ENCODE data around the gene PPP1R14D. TPM values are rescaled to one million over a fixed set of nuclear protein-coding genes. Genes with fewer than 3 reads are reported as not detected.

The PPP1R14D gene
- total RNA-seq, 1 experiment from 2014 or later = not detected

GRCh38 chr15:40847223-40847961 is 18.9 kb upstream of the PPP1R14D start:
- peak; percentile 80 for DNase-seq
- Histone ChIP-seq H3K27ac (ENCODE audit: insufficient read length, low read depth, low read length) (no peak overlapping the region), H3K27me3 (ENCODE audit: insufficient read depth, low read length) (no peaks in the 10 kb centered on the region), H3K79me1 (ENCODE audit: insufficient read depth, low read depth, low read length, poor library complexity, severe bottlenecking) (peaks cover 5% of the 10 kb centered on the region), H3K9me3 (ENCODE audit: control insufficient read depth, low read depth, low read length) (no peaks in the 10 kb centered on the region), H3K79me2 (ENCODE audit: insufficient read depth, low read length) (peaks cover 8% of the 10 kb centered on the region; the same call in 1 of the 2 replicates), H4K5ac (ENCODE audit: insufficient read length, low read depth, low read length) (no peak overlapping the region), H4K91ac (ENCODE audit: insufficient read length, low read depth, low read length) (no peak overlapping the region), H3K9ac (ENCODE audit: extremely low read depth, insufficient read length, low read length) (no peak overlapping the region), H2BK12ac (ENCODE audit: insufficient read length, low read depth, low read length) (no peak overlapping the region), H2BK15ac (ENCODE audit: low read depth, low read length) (no peak overlapping the region), H3K23me2 (ENCODE audit: insufficient read length, low read depth, low read length, poor library complexity, severe bottlenecking) (peaks cover 11% of the 10 kb centered on the region), H3K18ac (ENCODE audit: insufficient read length, low read depth, low read length) (no peak overlapping the region), H3K14ac (ENCODE audit: insufficient read depth, low read length) (no peak overlapping the region), H2BK5ac (ENCODE audit: insufficient read length, low read length) (no peak overlapping the region), H2BK120ac (ENCODE audit: low read depth, low read length, poor library complexity, severe bottlenecking) (no peak overlapping the region), H2BK20ac (ENCODE audit: low read depth, low read length, poor library complexity, severe bottlenecking) (no peak overlapping the region), H3K56ac (ENCODE audit: insufficient read length, low read depth, low read length) (no peak overlapping the region), H3K4me2 (ENCODE audit: insufficient read depth, insufficient read length, low read length) (peak overlapping the region; percentile 95), H3K4me1 (ENCODE audit: insufficient read depth, low read length) (peaks cover 17% of the 10 kb centered on the region), H3K4ac (ENCODE audit: low read depth, low read length) (no peak overlapping the region), H4K20me1 (ENCODE audit: control insufficient read depth, insufficient read depth, insufficient read length) (no peaks in the 10 kb centered on the region), H3K23ac (ENCODE audit: insufficient read length, low read depth, low read length) (no peak overlapping the region), H4K8ac (replicated peaks; ENCODE audit: insufficient read length, low read depth, low read length) (no peak overlapping the region), H2AFZ (ENCODE audit: low read length) (no peak overlapping the region), H3T11ph (ENCODE audit: low read length) (no peak overlapping the region), H2AK5ac (ENCODE audit: insufficient read length, low read length) (no peak overlapping the region)
- Mint-ChIP-seq H3K4me3 (peak overlapping the region; percentile 18 to 94; a peak in 4 of 5 replicates), H3K27me3 (ENCODE audit: low read depth) (peaks cover 4% of the 10 kb centered on the region), H3K9me3 (no peaks in the 10 kb centered on the region), H3K27ac (peak overlapping the region; percentile 34 to 55 (median 50); a peak in 4 of 7 replicates), H3K4me1 (peaks cover 41% of the 10 kb centered on the region in 2 experiments), H3K36me3 (ENCODE audit: insufficient read depth in 1 of 3, low read depth in 3 of 3) (peaks cover 29 to 61% (median 53%) of the 10 kb centered on the region in 3 experiments)
- no peak for TF ChIP-seq CTCF (conservative IDR thresholded peaks at IDR 0.05)
- WGBS (ENCODE audit: extremely low coverage, insufficient read length, low lambda C conversion rate) = no CpG with 5 or more reads among the region's 7 CpGs

Data from H9 (cell line).